Trophoblast cell (in vitro differentiated cells and primary cell): ENCODE data around the gene CYB561.

Source experiments
- DNase-seq, 2 donors: peaks; one replicate each; pipeline ENCODE4 v3.0.0-alpha.2; 2016
- H2AFZ ChIP-seq: 2 replicates; pipeline ENCODE4 v1.6.1; 2013; ENCODE audit warnings: low read length, moderate library complexity, mild to moderate bottlenecking; ENCODE audit not compliant: insufficient read depth, poor library complexity
- H2AK5ac ChIP-seq: 2 replicates; pipeline ENCODE4 v1.6.1; 2013; ENCODE audit warnings: mild to moderate bottlenecking, low read length
- H2BK120ac ChIP-seq: 2 replicates; pipeline ENCODE4 v1.6.1; 2013; ENCODE audit warnings: low read length, mild to moderate bottlenecking, moderate library complexity; ENCODE audit not compliant: insufficient read depth, poor library complexity
- H2BK12ac ChIP-seq: 2 replicates; pipeline ENCODE4 v1.6.1; 2013; ENCODE audit warnings: mild to moderate bottlenecking, low read length, moderate library complexity
- H2BK5ac ChIP-seq: 2 replicates; pipeline ENCODE4 v1.6.1; 2013; ENCODE audit warnings: low read length, low read depth, moderate library complexity, mild to moderate bottlenecking; ENCODE audit not compliant: poor library complexity
- H3K14ac ChIP-seq: 2 replicates; pipeline ENCODE4 v1.6.1; 2013; ENCODE audit warnings: mild to moderate bottlenecking, low read length
- H3K18ac ChIP-seq: 2 replicates; pipeline ENCODE4 v1.6.1; 2013; ENCODE audit warnings: mild to moderate bottlenecking, low read length
- H3K23ac ChIP-seq: 2 replicates; pipeline ENCODE4 v1.6.1; 2013; ENCODE audit warnings: low read length
- H3K27ac ChIP-seq: 2 replicates; pipeline ENCODE4 v1.5.1; 2013; ENCODE audit warnings: low read depth, mild to moderate bottlenecking, inconsistent platforms, low read length, moderate library complexity
- H3K27me3 ChIP-seq: 2 replicates; pipeline ENCODE4 v1.6.1; 2013; ENCODE audit warnings: inconsistent platforms, mild to moderate bottlenecking, low read length, moderate library complexity; ENCODE audit not compliant: insufficient read depth
- H3K36me3 ChIP-seq, 2 experiments: 1 replicate in 1 of 2; 2 replicates in 1 of 2; pipeline ENCODE4 v1.6.1; 2013; ENCODE audit warnings: low read length in 2 of 2, mild to moderate bottlenecking in 2 of 2, moderate library complexity in 1 of 2; ENCODE audit not compliant: insufficient read depth in 2 of 2, control insufficient read depth in 1 of 2
- H3K4ac ChIP-seq: 2 replicates; pipeline ENCODE4 v1.6.1; 2013; ENCODE audit warnings: low read depth, mild to moderate bottlenecking, low read length, moderate library complexity
- H3K4me1 ChIP-seq, 2 experiments: 1 replicate in 1 of 2; 2 replicates in 1 of 2; pipeline ENCODE4 v1.6.1; 2013; ENCODE audit warnings: low read length in 2 of 2, mild to moderate bottlenecking in 2 of 2, moderate library complexity in 1 of 2; ENCODE audit not compliant: insufficient read depth in 2 of 2, control insufficient read depth in 1 of 2
- H3K4me2 ChIP-seq: 2 replicates; pipeline ENCODE4 v1.6.1; 2013; ENCODE audit warnings: inconsistent platforms, mild to moderate bottlenecking, low read length, moderate library complexity
- H3K4me3 ChIP-seq: 2 replicates; pipeline ENCODE4 v1.5.1; 2013; ENCODE audit warnings: mild to moderate bottlenecking, low read depth, low read length, inconsistent platforms
- H3K79me1 ChIP-seq: one replicate; pipeline ENCODE4 v1.6.1; 2013; ENCODE audit warnings: low read length
- H3K79me2 ChIP-seq: 2 replicates; pipeline ENCODE4 v1.6.1; 2013; ENCODE audit warnings: low read length, mild to moderate bottlenecking; ENCODE audit not compliant: control insufficient read depth, insufficient read depth, poor library complexity
- H3K9ac ChIP-seq: 2 replicates; pipeline ENCODE4 v1.6.1; 2013; ENCODE audit warnings: mild to moderate bottlenecking, low read length
- H3K9me3 ChIP-seq: 2 replicates; pipeline ENCODE4 v1.6.1; 2013; ENCODE audit warnings: low read depth, mild to moderate bottlenecking, control low read depth, inconsistent platforms, low read length; ENCODE audit not compliant: insufficient read depth
- H4K12ac ChIP-seq: 2 replicates; pipeline ENCODE4 v1.6.1; 2013; ENCODE audit warnings: low read depth, mild to moderate bottlenecking, low read length, moderate library complexity
- H4K8ac ChIP-seq: 2 replicates; pipeline ENCODE4 v1.6.1; 2013; ENCODE audit warnings: low read depth, mild to moderate bottlenecking, low read length, moderate library complexity
- H4K91ac ChIP-seq: one replicate; pipeline ENCODE4 v1.6.1; 2013; ENCODE audit warnings: low read depth, mild to moderate bottlenecking, low read length, moderate library complexity
- WGBS: extraction: QIAGEN DNeasy Blood & Tissue Kit; methylation state at CpG from one replicate; pipeline ENCODE4 v1.1.7; 2013; ENCODE audit warnings: missing lambda C conversion rate; ENCODE audit not compliant: insufficient read length, insufficient coverage; ENCODE audit errors: extremely low coverage; 5-methylcytosine and 5-hydroxymethylcytosine counted together

The CYB561 gene

DNA sequence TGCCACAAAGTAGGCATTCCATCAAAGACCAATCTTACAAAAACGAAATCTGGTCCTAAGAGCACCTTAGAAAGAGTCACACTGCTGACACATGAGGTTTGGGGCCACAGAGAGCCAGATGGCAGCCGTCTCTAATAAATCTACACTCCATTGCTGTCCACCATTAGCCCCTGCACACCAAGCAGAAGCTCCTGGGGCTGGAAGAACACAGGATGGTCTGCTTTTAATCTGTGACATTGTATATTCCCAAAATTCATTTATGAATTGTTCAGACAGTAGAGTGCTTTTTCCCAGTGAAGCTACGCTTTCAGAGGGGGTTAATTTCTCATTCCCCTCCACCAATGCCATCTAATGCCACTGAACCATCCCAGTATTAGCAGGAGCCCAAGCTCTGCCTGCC, 1.6 kb downstream of the CYB561 start:
- H3K23ac ChIP-seq = no peak overlapping the region
- no peak overlapping the region for H3K4me2 ChIP-seq
- no peak overlapping the region for H2AK5ac ChIP-seq
- H3K27ac ChIP-seq = no peak overlapping the region
- no peak overlapping the region for H4K8ac ChIP-seq
- H3K4ac ChIP-seq = no peak overlapping the region
- no peak overlapping the region for H3K18ac ChIP-seq
- no peak overlapping the region for H3K4me3 ChIP-seq
- no peak overlapping the region for H2BK5ac ChIP-seq
- no peaks in the 10 kb centered on the region for H3K27me3 ChIP-seq
- no peak overlapping the region for H4K91ac ChIP-seq
- H3K4me1 ChIP-seq = peaks cover 15 to 22% of the 10 kb centered on the region in 2 experiments
- DNase-seq = no peak
- H3K79me1 ChIP-seq = peaks cover 19% of the 10 kb centered on the region
- no peak overlapping the region for H2BK120ac ChIP-seq
- no CpG with 5 or more reads among the region's 3 CpGs for WGBS
- no peaks in the 10 kb centered on the region for H3K36me3 ChIP-seq
- peaks cover 11% of the 10 kb centered on the region for H3K79me2 ChIP-seq
- no peak overlapping the region for H4K12ac ChIP-seq
- no peak overlapping the region for H2BK12ac ChIP-seq
- H2AFZ ChIP-seq = no peak overlapping the region
- H3K9me3 ChIP-seq = peaks cover 2% of the 10 kb centered on the region
- no peak overlapping the region for H3K14ac ChIP-seq
- H3K9ac ChIP-seq = no peak overlapping the region

DNA sequence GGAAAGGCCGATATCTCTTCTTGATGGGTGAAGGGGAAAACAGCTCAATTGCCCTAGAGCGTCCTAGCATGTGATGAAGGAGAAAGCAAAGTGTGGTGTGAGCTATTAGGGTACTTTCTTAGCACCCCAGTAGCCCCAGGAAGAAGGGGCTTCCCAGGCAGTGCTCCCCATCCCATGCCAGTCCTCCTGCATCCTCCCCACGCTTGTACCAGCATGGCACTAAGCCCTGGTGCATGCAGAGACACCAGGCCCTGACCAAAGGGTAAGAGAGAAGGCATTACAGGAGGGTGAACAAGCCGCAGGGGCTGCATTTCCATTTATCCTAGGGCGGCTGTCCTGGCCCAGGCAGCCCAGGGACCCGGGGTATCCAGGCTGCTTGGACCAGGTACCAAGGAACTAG, 3.1 kb downstream of the CYB561 start:
- peaks cover 2% of the 10 kb centered on the region for H3K9me3 ChIP-seq
- WGBS = no CpG with 5 or more reads among the region's 6 CpGs
- no peak overlapping the region for H2BK12ac ChIP-seq
- H4K12ac ChIP-seq = no peak overlapping the region
- H3K14ac ChIP-seq = no peak overlapping the region
- no peaks in the 10 kb centered on the region for H3K27me3 ChIP-seq
- H3K79me1 ChIP-seq = peaks cover 19% of the 10 kb centered on the region
- no peak overlapping the region for H4K8ac ChIP-seq
- no peak overlapping the region for H3K18ac ChIP-seq
- H3K79me2 ChIP-seq = peaks cover 11% of the 10 kb centered on the region
- no peak overlapping the region for H2AK5ac ChIP-seq
- no peaks in the 10 kb centered on the region for H3K36me3 ChIP-seq
- H3K23ac ChIP-seq = no peak overlapping the region
- H2AFZ ChIP-seq = no peak overlapping the region
- DNase-seq = no peak
- no peak overlapping the region for H3K4ac ChIP-seq
- no peak overlapping the region for H4K91ac ChIP-seq
- no peak overlapping the region for H2BK5ac ChIP-seq
- no peak overlapping the region for H3K9ac ChIP-seq
- H3K4me3 ChIP-seq = peak overlapping the region; percentile 25
- no peak overlapping the region for H3K4me2 ChIP-seq
- no peak overlapping the region for H3K27ac ChIP-seq
- no peak overlapping the region for H2BK120ac ChIP-seq
- peaks cover 15 to 22% of the 10 kb centered on the region in 2 experiments for H3K4me1 ChIP-seq

DNA sequence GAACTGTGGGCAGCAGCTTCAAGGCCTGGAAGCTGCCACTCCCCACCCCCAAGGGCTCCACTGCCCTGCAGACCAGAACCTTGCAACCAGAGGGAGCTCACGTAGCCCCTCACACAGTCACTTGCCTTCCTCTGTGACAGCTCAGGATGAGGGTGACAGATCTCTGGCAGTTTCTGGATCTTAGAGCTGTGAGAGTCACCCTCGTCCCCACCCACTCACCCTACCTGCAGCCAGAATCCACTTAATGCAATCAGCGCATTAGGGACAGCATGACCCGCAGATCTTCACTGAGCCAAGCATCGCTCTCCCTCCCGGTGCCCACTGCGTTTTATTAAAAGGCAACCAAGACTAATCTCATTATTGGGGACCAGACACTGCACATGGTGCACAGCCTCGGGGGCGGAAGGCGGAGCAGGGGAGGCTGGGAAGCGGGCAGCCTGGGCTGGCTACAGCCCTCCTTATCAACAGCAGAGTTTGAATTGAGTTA, 3.5 kb downstream of the CYB561 start:
- WGBS = no CpG with 5 or more reads among the region's 11 CpGs
- Histone ChIP-seq H3K79me2 (peaks cover 11% of the 10 kb centered on the region), H3K4me1 (peaks cover 15 to 22% of the 10 kb centered on the region in 2 experiments)

DNA sequence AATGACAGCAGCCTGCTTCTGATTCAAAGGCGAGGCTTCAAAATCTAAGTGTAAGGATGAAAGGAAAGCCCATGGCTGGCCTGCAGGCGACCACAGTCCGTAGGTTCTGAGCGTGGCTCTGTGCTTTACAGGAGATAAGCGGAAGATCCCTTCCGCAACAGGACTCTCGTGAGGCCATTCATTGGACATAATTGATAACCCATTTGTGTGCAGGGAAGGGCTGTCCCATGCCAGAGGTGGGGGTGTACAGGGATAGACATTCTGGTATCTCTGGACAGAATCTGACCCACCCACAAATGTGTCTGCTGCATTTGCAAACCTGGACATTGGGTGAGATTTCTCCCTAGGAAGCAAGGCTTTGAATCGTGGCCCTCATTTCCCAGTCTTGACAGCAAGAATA, 4.0 kb downstream of the CYB561 start:
- Histone ChIP-seq H2AK5ac (no peak overlapping the region), H3K36me3 (no peaks in the 10 kb centered on the region), H2BK12ac (no peak overlapping the region), H3K9me3 (no peaks in the 10 kb centered on the region), H3K4ac (no peak overlapping the region), H3K14ac (no peak overlapping the region), H3K27ac (no peak overlapping the region), H3K79me2 (peaks cover 11% of the 10 kb centered on the region), H2BK120ac (no peak overlapping the region), H3K4me2 (no peak overlapping the region), H4K91ac (no peak overlapping the region), H2BK5ac (no peak overlapping the region), H3K23ac (no peak overlapping the region), H3K79me1 (peaks cover 16% of the 10 kb centered on the region), H2AFZ (no peak overlapping the region), H4K8ac (no peak overlapping the region), H3K4me1 (peaks cover 12 to 18% of the 10 kb centered on the region in 2 experiments), H3K4me3 (no peak overlapping the region), H4K12ac (no peak overlapping the region), H3K9ac (no peak overlapping the region), H3K27me3 (no peaks in the 10 kb centered on the region), H3K18ac (no peak overlapping the region)
- no CpG with 5 or more reads among the region's 8 CpGs for WGBS
- DNase-seq = no peak

More for the DNA sequence above, 3.5 kb downstream of the CYB561 start:
- H3K4me3 ChIP-seq = no peak overlapping the region
- H2BK5ac ChIP-seq = no peak overlapping the region
- H3K14ac ChIP-seq = no peak overlapping the region
- DNase-seq = no peak
- H3K79me1 ChIP-seq = peaks cover 19% of the 10 kb centered on the region
- H3K27me3 ChIP-seq = no peaks in the 10 kb centered on the region
- H3K9ac ChIP-seq = no peak overlapping the region
- peaks cover 2% of the 10 kb centered on the region for H3K9me3 ChIP-seq
- H4K12ac ChIP-seq = no peak overlapping the region
- no peaks in the 10 kb centered on the region for H3K36me3 ChIP-seq
- H3K18ac ChIP-seq = no peak overlapping the region
- H2BK12ac ChIP-seq = no peak overlapping the region
- H3K4me2 ChIP-seq = no peak overlapping the region
- H2AFZ ChIP-seq = no peak overlapping the region
- no peak overlapping the region for H4K8ac ChIP-seq
- no peak overlapping the region for H3K4ac ChIP-seq
- no peak overlapping the region for H2AK5ac ChIP-seq
- no peak overlapping the region for H4K91ac ChIP-seq
- no peak overlapping the region for H3K27ac ChIP-seq
- no peak overlapping the region for H2BK120ac ChIP-seq
- H3K23ac ChIP-seq = no peak overlapping the region
